ENCODE measurements around the gene BAD. TPM values are rescaled to one million over a fixed set of nuclear protein-coding genes. Genes with fewer than 3 reads are reported as not detected.

Gene BAD
- total RNA-seq, 1 experiment from 2014 or later, result 66.2 TPM

Small RNAs within 50 kb of the gene (small RNA-seq; reads per million reads assigned to genes)
- 0 reads per million in 2 experiments for gene RF00019

Other genes with a start within 250 kb of the BAD start
- gene FLRT1, start 248.7 kb downstream of the BAD start, total RNA-seq (2014; rRNA removed; shearing (Covaris generic)), result 2.7 and 3.0 TPM in 2 replicates
- 29.3 and 32.2 TPM in 2 replicates for gene MACROD1, start 118.6 kb downstream of the BAD start, total RNA-seq (2014; rRNA removed; shearing (Covaris generic))
- 147 and 154 TPM in 2 replicates for gene STIP1, start 98.5 kb downstream of the BAD start, total RNA-seq (2014; rRNA removed; shearing (Covaris generic))
- 55.8 and 60.2 TPM in 2 replicates for gene FERMT3, start 77.9 kb downstream of the BAD start, total RNA-seq (2014; rRNA removed; shearing (Covaris generic))
- gene TRPT1, start 58.5 kb downstream of the BAD start, total RNA-seq (2014; rRNA removed; shearing (Covaris generic)), result 14.5 and 19.4 TPM in 2 replicates
- gene NUDT22, start 58.4 kb downstream of the BAD start, total RNA-seq (2014; rRNA removed; shearing (Covaris generic)), result 24.6 and 27.5 TPM in 2 replicates
- 7.9 and 8.7 TPM in 2 replicates for gene DNAJC4, start 54.1 kb downstream of the BAD start, total RNA-seq (2014; rRNA removed; shearing (Covaris generic))
- gene VEGFB, start 50.1 kb downstream of the BAD start, total RNA-seq (2014; rRNA removed; shearing (Covaris generic)), result 8.7 and 10.9 TPM in 2 replicates
- 57.6 and 61.0 TPM in 2 replicates for gene FKBP2, start 43.6 kb downstream of the BAD start, total RNA-seq (2014; rRNA removed; shearing (Covaris generic))
- gene PPP1R14B, start 37.7 kb downstream of the BAD start, total RNA-seq (2014; rRNA removed; shearing (Covaris generic)), result 184 and 245 TPM in 2 replicates
- 15.4 and 16.2 TPM in 2 replicates for gene PLCB3, start 33.1 kb downstream of the BAD start, total RNA-seq (2014; rRNA removed; shearing (Covaris generic))
- 16.4 and 20.0 TPM in 2 replicates for gene GPR137, start 1.2 kb upstream of the BAD start, total RNA-seq (2014; rRNA removed; shearing (Covaris generic))
- gene KCNK4, start 6.6 kb upstream of the BAD start, total RNA-seq (2014; rRNA removed; shearing (Covaris generic)), result 0.10 TPM in 1 of 2 replicates, not detected in the other
- 0.59 and 2.0 TPM in 2 replicates for gene CATSPERZ, start 15.7 kb upstream of the BAD start, total RNA-seq (2014; rRNA removed; shearing (Covaris generic))
- gene ESRRA, start 20.9 kb upstream of the BAD start, total RNA-seq (2014; rRNA removed; shearing (Covaris generic)), result 42.2 and 52.8 TPM in 2 replicates
- 202 and 230 TPM in 2 replicates for gene TRMT112, start 32.9 kb upstream of the BAD start, total RNA-seq (2014; rRNA removed; shearing (Covaris generic))
- 205 and 210 TPM in 2 replicates for gene PRDX5, start 33.5 kb upstream of the BAD start, total RNA-seq (2014; rRNA removed; shearing (Covaris generic))
- gene CCDC88B, start 55.5 kb upstream of the BAD start, total RNA-seq (2014; rRNA removed; shearing (Covaris generic)), result 2.8 and 3.7 TPM in 2 replicates
- 15.1 and 16.8 TPM in 2 replicates for gene RPS6KA4, start 74.5 kb upstream of the BAD start, total RNA-seq (2014; rRNA removed; shearing (Covaris generic))

All from NCI-H460 (cell line).